OCI-M1 (cell line): Measurements from ENCODE around the gene CENPB.

Experiments
- DNase-seq: peaks from one replicate; lab custom pipeline; 2025; lab: John Stamatoyannopoulos, UW

Gene CENPB

DNA sequence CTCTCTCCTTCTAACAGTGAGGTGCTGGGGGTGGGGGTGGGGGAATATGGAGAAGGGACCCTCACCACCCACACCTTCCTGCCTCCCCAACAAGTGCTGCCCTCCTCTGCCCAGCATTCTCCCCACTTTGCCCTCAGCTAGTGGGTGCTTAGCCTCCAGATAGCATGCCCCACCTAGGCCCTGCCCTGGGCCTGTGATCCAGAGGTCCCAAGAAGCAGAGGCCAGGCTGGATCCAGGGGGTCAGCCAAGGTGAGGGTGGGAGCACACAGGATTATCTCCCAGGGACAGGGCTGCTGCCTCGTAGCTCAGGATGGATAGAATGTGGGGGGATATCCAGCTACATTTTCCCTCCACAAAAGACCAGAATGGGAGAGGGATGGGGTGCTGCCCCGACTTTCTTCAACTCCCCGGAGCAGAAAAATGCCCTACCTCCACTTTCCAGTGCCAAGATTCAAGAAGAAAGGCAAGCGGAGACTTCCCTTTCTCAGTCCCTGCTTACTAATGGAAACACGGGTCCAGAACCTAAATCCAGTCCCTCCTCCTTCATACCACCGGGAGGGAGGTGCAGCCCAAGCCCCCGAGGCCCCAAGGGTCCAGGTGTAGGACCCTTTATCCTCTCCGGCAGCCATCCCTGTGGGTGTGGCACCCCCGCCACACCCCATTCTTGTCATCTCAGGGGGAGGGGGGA is 20.0 kb downstream of the CENPB start:
- DNase-seq = no peak

DNA sequence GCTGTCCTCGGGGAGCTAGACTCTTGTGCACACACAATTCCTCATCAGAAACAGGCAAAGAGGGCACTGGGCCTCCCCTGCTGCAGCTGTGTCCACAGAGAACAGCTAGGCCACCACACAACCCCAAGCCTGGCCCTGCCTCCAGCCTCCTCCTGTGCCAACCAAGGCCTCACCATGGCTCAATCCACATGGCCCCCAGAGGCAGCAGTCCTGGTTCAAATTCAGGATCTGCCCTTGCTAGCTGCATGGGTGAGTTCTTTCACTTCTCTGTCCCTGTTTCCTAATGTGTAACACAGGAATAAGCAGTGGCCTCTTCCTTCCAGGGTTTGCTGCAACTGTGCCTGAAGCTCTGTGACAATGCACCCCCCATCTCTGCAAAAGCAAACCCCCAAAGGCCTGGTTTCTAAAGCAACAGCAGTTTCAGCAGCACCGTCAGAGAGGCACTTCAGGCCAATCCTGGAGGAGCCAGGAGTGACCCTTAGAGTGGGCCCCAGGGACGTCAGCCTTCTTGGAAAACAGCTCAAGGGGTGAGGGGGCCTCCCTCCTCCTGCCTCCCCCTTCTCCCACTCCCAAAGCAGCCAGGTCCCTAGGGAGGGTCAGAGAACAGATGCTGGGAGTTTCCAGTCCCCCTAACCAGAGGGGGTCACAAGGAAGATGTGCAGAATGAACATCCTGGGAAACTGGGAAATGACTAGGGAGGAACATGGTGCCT is 21.2 kb downstream of the CENPB start:
- DNase-seq = no peak

DNA sequence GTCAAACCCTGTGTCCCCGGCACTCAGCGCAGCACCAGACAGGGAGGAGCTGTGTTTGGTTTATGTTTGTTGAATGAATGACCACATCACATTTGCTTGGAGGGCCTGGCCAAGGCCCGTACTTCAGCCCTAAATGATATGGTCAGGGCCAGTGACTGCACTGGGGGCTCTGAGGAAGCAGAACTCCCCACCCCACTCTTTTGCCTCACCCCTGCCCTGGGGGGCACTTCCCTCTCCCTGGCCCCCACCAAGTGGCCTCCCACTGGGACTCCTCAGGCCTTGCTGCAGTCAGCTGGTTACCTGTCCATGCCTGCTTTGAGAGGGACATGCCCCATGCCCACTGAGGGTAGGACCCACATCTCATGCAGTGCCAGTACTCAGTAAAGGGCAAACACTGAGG is 21.9 kb downstream of the CENPB start:
- DNase-seq = no peak

DNA sequence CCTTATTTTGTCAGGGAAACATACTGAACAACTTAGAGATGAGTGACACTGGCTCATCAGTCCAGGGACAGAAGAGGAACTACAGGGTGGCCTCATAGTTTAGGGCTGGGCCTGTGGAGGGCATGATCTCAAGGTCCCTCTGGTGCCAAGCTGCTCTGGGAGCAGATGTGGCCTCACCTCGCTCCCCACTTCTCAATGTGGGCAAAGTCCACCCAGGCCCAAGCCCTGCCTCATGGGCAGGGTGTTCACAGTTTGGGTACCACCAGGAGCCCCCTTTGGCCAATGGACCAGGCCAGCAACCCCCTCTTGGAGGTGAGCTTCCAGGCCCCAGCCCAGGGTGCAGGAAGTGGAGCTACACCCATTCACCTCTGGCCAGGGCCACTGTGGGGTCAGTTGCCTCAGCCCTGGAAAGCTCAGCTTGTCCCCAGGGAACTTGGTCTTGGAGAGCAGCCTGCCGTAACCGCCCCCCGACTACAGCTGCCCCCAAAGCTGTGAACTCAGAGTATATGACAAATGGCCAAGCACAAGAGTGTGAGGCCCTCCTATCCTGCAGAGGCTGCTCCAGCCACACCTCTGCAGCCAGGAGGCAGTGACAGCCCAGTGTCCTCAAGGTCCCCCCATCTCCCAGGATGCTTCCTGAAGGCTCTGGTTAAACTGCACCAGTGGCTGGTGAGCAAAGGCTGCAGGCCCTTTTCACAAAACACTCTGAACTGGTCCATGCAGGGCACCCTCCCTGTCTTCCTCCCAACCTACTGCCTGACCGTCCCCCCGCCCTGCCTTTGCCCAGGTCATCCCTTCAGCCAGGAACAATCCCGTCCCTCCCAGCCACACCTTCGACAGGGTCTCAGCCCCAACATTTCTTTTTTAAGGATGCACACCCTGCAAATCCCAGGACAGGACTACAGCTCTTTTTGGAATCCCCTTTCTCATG is 22.6 kb downstream of the CENPB start:
- no peak for DNase-seq

DNA sequence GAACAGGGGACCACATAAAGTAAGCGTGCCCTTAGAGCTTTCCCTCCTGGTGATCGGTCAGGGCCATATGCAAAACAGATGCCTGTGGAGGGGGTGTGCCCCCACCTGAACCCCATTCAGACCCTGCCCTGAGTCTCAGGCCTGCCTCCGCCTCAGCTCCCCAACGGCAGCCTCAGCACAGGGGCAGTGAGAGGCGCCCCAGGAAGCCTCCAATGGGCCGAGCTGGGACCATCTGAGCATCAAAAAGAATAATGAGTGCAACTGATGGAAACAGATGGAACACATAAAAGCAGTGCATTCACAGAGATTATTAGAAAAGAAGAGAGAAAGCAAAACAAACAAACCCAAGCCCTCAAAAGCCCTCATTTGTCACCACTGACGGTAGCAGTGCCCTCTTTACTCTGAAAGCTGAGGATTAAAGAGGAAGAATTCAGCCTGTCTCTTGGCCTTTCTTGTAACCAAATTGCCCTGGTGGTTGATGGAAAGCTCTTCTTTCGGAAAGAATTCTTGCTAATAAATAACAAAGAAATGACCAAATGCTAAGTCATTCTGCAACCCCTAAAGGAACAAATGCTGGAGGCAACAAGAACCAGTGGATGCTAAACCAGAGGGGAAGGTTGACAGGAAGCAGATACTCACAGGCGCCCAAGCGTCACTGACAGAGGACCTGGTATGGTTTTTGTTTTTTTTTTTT is 25.7 kb downstream of the CENPB start:
- no peak for DNase-seq

DNA sequence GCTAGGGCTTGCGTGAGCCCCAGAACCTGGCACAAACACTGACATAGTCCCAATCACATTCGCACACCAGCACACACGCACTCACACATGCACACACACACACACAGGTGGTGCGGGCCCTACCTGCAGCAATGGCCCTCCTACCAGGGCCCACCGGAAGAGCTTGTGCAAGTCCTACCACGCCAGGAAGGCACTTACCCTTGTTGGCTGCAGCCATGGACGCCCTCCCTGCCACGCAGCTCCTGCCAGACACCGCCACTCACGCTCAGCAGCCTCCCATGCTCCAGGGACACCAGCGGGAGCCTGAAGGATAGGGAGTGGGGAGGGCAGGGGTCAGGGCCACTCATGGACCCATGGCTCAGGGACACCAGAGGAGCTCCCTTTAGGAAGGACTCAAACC is 26.7 kb downstream of the CENPB start:
- DNase-seq = no peak

DNA sequence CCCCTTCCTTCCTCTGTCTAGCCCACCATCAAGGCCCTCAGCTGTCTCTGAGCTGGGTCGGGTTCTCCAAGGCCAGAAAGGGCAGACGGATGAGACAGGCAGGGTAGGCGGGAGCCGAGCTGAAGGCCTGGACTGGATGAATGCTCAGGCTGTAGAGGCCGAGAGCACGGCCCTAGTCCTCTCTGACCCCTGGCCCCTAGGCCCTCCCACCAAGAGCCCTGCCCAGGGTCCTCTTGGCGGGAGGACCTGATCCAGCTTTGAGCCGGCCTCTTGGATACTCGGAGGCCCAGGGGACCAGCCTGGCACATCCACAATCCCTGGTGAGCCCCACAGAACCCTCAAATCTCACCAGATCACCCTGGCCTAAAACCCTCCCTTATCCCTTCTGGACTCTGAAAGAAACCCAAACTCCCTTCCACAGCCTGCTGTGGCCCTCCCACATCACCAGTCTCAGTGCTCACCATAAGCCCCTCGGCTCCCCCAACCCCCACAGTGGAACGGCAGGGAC is 27.2 kb downstream of the CENPB start:
- no peak for DNase-seq

DNA sequence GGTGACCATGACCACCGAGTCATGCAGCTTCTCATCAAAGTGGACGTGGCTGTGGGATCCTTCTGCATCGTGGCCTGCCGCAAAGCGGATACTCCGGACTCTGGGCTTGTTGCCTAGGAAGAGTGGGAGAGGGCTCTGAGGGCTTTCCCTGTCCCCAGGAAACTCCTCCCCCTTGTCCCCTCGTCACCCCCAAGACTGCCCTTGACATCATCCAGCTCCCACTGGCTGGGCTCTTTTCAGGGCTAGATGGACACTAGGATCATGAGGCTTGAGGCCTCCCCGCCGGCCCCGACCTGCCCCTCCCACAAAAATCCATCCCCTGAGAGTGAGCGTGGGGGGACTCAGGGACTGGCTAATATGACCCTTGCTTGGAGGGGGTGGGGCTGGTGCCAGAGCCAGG is 28.0 kb downstream of the CENPB start:
- DNase-seq = no peak

DNA sequence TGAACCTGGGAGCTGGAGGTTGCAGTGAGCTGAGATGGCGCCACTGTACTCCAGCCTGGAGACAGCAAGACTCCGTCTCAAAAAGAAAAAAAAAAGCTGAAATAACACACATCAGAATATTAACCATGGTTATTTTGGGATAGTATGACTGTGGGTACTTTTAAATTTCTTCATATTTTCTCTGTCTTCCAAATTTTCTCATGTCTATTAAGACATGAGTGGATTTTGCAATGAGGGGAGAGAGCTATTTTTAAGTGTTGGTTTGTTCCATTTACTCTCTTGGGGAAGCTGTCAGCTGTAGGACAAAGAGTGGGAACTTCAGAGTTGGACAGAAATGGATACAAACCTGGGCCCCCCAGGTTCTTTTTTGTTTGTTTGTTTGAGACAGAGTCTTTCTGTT is 29.3 kb downstream of the CENPB start:
- DNase-seq = no peak

DNA sequence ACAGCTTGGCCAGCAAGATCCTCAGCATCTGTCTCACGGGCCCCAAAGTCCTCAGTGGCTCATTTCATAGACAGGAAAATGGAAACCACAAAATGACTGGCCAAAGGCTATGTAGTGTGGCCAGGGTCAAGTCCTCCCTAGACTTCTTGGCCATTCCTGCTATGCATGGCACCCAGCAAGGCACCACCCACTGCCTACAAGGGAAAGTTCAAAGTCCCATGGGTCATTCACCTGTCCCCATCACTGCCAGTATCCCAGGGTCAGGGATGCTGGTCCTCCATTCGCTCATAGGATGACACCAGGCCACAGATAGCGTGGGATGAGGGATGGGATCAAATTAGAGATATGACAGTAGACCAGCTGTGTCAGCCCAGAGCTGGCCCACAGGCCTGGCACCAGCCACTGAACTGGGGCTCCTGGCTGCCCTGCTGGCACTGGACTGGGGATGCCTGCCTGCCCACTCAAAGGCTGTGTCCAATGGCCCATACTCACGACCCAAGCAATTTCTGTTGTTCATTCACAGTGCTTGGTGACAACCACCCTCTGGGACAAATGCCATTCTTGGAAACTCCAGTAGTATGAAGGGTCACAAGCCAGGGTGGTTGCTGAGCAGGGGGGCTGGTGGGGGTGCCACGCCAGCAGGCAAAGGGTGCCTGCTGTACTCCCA is 30.6 kb downstream of the CENPB start:
- DNase-seq = no peak

DNA sequence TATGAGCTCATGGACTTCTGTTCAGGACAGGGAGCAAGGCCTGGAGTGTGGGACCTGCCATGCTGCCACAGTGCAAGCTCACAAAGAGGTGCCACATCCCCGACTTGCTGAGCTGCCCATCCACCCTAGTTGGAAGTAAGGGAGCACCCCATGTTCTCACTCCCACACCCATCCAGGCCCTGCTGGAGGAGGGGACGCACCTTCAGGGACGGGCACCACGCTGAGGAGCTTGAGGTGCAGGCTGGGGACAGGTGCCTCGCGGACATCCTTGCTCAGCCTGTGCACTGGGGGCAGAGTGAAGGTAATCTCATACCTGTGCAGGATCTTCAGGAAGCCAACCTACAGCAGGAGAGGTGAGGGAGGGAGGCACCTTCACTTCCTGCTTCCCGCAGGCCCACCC is 31.3 kb downstream of the CENPB start:
- no peak for DNase-seq

DNA sequence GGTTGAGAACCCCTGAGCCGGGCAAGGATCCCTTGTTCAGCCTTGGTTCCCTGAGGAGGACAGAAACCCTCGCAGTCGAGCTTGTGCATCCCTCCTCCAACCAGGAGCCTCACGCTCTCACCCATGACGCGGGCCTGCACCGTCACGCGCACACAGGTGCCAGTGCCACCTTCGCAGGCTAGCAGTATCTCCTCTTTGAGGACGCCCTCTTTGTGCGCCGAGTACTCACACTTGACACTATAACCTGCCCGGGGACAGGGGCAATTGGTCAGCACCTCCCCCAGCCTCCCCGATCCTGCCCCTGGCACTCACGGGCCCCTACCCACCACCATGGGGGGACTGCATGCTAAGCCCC is 32.3 kb downstream of the CENPB start:
- DNase-seq = no peak

DNA sequence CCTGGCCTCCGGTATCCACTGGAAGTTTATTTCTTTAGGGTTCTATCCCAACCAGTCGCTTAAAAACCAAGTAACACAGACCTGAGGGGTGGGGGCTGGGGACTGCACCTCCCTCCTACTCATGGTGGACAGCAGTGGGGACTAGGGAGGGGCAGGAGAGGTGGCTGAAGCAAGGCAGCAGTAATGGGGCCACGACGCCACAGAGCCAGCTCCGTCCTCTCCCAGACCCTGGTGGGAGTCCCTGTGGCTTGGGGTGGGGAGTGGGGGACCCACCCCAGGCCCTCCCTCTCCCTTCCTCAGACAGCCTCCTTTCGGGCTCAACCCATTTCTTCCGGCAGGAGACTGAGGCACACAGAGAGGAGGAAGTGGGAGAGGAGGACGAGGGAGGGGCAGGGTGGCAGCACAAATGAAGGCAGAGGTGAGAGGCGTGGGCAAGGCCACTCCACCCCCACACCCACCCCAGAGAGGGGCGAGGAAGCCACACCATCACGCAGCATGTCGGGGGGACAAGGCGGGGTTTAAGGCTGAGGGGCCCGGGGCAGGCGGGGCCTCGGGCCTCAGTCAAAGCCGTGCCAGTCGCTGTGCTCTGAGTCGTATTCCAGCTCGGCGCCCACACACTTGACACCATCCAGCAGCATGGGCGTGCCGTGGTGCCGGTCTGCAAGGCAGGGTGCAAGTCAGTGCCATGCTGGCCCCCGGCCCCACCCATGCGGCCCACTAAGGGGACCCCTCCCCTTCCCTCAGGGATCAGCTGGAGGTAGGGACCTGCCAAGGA is 32.9 kb downstream of the CENPB start:
- no peak for DNase-seq

DNA sequence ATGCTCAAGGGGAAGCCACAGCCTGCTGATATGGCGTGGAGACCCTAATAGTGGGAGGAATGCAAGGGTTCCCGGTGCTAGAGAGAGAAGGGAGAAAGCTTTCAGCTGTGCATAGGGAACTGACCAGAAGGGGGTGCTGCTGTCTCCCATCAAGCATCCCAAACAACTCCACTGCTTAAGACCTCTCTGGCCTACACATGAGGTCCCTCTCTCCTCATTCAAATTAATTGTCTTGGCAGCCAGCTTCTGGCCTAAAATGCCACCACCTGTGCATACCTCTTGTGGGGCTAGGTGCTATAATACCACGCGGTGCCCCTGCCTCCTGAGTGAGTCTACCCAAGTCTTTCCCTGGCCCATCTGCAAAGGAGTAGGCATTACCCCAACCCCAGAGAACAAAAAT is 33.4 kb downstream of the CENPB start:
- peak; percentile 77 for DNase-seq

DNA sequence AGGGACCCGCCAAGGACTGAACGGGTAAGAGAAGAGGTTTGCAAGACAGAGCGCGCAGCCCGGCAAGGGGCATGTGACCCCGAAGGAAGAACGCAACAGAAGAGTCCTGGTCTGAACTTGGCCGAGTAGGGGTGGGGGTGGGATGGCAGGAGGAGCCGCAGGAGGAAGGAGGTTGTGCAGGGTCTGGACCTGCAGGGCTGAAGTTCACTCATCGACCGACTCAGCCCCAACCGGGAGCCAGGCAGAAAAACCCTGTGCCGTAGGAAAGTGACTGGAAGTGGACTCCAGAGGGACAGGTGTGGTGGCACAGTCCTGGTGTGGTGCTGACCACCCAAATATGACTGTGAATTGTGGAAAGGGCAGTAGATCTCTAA is 34.2 kb downstream of the CENPB start:
- no peak for DNase-seq

DNA sequence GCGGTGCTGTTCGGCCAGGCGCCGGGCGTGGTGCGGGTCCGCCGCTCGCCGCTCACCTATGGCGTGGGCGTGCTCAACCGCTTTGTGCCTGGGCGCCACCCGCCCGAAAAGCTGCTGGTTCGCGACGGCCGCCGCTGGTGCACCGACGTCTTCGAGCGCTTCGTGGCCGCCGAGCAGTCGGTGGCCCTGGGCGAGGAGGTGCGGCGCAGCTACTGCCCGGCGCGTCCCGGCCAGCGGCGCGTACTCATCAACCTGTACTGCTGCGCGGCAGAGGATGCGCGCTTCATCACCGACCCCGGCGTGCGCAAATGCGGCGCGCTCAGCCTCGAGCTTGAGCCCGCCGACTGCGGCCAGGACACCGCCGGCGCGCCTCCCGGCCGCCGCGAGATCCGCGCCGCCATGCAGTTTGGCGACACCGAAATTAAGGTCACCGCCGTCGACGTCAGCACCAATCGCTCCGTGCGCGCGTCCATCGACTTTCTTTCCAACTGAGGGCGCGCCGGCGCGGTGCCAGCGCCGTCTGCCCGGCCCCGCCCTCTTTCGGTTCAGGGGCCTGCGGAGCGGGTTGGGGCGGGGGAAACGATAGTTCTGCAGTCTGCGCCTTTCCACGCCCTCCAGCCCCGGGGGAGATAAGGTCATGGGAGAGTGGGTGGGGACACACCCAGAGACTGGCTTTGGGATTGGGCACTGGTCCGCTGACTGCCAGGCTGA is 34.7 kb downstream of the CENPB start:
- peak; percentile 90 for DNase-seq

DNA sequence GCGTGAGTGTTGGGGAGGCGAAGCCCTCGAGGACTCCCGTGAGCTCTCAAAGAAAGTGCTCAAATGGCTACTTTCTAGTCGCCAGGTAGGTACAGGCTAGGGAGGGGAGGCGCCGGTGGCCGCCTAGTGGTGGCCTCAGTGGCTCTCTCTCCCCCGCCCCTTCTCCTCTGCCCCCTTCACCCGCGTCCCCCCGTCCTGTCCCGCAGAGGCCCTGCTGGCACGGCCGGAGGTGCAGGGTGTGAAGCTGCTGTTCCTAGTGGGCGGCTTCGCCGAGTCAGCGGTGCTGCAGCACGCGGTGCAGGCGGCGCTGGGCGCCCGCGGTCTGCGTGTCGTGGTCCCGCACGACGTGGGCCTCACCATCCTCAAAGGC is 35.2 kb downstream of the CENPB start:
- no peak for DNase-seq

DNA sequence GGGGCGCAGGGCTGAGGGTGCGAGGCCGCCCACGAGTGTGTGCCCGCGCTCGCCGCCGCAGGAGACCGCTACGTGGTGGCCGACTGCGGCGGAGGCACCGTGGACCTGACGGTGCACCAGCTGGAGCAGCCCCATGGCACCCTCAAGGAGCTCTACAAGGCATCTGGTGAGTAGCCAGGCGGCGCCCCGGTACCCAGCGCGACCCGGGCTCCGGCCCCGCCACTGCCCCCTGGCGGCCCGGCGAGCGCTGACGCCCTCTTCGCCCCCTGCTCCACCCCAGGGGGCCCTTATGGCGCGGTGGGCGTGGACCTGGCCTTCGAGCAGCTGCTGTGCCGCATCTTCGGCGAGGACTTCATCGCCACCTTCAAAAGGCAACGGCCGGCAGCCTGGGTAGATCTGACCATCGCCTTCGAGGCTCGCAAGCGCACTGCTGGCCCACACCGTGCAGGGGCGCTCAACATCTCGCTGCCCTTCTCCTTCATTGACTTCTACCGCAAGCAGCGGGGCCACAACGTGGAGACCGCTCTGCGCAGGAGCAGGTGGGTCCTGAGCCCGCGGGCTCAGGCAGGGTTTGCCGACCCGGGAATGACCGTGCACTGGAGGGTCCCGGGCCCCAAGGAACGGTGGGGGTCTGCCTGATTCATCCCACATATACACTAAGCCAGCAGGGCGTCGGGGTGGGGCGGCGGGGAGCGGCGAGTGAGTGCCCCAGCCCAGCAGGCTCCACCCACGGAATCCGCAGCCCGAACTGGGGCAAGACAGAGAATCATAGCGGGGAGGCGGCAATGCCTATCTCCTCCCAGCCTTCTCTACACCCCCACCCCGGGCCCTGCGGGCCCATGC is 36.6 kb downstream of the CENPB start:
- no peak for DNase-seq

DNA sequence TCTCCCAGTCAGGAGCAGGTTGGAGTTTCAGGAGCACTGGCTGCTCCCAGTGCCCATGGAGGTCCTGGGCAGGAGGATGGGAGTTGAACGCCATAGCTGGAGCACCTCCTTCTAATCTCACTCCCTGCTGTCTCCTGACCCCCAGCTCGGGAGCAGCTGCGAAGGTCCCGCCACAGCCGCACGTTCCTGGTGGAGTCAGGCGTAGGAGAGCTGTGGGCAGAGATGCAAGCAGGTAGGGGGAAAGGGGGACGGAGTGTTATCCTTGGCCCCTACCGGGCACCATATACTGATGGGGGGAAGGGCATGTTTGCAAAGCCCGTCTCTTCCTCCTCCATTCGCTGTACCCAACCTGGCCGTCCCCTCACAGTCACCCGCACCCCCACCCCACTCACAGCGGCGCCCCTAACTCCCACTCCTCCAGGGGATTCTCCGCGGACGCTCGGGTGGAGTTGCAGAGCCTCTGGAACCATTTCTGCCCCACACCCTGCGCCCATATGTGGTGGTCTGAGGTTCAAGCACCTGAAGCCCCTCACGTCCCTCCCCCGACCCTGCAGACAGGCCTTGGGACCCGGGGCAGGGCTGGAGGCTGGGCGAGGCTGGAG is 37.4 kb downstream of the CENPB start:
- DNase-seq = no peak
